GM20000 (cell line): ENCODE data around the gene MROH8.

ENCODE experiments used
- DNase-seq: peaks from one replicate; pipeline ENCODE4 v3.0.0; 2012; ENCODE audit warnings: low spot score
- TF ChIP-seq, protein P1 (sequence below): IDR thresholded peaks from 2 replicates; pipeline ENCODE4 v1.5.1; 2012; ENCODE audit warnings: mild to moderate bottlenecking, control low read depth; ENCODE audit errors: extremely low read depth, missing control alignments

MROH8 gene

DNA sequence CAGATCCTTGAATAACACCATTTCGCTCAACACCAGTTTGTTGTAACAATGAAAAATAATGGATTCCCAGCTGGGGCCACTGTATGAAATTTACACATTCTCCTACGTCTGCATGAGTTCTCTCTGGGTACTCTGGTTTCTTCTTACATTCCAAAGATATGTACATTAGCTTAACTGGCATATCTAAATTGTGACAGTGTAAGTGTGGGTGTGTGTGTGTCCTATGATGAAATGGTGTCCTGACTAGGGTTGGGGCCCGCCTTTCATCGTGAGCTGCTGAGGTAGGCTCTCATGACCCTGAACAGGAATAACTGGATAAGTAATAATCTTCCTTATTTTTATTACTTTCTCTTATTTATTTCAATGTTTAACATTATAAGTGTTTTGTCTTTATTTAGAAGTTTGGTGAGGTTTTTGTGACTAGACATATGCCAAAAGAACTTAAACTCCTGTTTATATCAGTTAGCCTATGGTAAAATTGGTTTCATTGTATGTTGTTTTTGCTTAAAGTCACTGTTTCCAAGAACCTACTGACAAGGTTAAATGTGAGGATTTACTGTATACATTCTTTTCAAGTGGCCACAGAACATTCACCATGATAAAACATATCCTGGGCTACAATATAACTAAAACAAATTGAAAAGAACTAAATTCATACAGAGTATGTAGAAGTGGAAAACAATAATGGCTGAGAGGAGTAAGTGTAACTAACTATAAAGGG, 126.0 kb downstream of the MROH8 start:
- TF ChIP-seq, protein P1, sequence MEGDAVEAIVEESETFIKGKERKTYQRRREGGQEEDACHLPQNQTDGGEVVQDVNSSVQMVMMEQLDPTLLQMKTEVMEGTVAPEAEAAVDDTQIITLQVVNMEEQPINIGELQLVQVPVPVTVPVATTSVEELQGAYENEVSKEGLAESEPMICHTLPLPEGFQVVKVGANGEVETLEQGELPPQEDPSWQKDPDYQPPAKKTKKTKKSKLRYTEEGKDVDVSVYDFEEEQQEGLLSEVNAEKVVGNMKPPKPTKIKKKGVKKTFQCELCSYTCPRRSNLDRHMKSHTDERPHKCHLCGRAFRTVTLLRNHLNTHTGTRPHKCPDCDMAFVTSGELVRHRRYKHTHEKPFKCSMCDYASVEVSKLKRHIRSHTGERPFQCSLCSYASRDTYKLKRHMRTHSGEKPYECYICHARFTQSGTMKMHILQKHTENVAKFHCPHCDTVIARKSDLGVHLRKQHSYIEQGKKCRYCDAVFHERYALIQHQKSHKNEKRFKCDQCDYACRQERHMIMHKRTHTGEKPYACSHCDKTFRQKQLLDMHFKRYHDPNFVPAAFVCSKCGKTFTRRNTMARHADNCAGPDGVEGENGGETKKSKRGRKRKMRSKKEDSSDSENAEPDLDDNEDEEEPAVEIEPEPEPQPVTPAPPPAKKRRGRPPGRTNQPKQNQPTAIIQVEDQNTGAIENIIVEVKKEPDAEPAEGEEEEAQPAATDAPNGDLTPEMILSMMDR: no peak
- no peak for DNase-seq
